ENCODE data around the gene CAMKK1. TPM values are rescaled to one million over a fixed set of nuclear protein-coding genes. Genes with fewer than 3 reads are reported as not detected.

The CAMKK1 gene
- total and polyA plus RNA-seq, 9 of the 15 experiments (the other 6 are each of a cell fraction or from before 2014, with no cell fraction given), result 0.34 to 7.5 (median 4.9) TPM

- Histone ChIP-seq H3K27ac (ENCODE audit: extremely low read depth, low read depth, low read length) (no peak overlapping the region), H3K4me2 (ENCODE audit: insufficient read depth, low read length) (no peak overlapping the region), H3K4me1 (replicated peaks in 1 of 2; ENCODE audit: control insufficient read depth in 2 of 2, insufficient read depth in 2 of 2, low read length in 2 of 2) (peaks cover 2 to 8% of the 10 kb centered on the region in 2 experiments; a peak in 4 of 5 replicates), H2AFZ (ENCODE audit: low read depth, low read length) (no peak overlapping the region), H3K36me3 (ENCODE audit: control insufficient read depth, insufficient read depth, low read length) (peaks cover 51% of the 10 kb centered on the region), H3K9me3 (replicated peaks; ENCODE audit: control insufficient read depth, insufficient read depth, low read depth, low read length) (no peaks in the 10 kb centered on the region), H4K20me1 (replicated peaks; ENCODE audit: control insufficient read depth, insufficient read depth, low read length) (no peaks in the 10 kb centered on the region), H3K4me3 (no peak overlapping the region), H3K79me2 (ENCODE audit: control insufficient read depth, insufficient read depth, low read length) (peaks cover 29% of the 10 kb centered on the region), H3K9me1 (ENCODE audit: control insufficient read depth, insufficient read depth, low read length) (no peaks in the 10 kb centered on the region), H3K9ac (ENCODE audit: insufficient read depth in 1 of 2, low read depth in 2 of 2, low read length in 2 of 2) (no peak overlapping the region; a peak in 1 of 4 replicates), H3K27me3 (ENCODE audit: control insufficient read depth in 2 of 2, insufficient read depth in 2 of 2, low read length in 2 of 2) (no peaks in the 10 kb centered on the region)
- DNase-seq (ENCODE audit: extremely low read depth in 1 of 4, low spot score in 3 of 4) (peak; percentile 20 to 64 (median 40)), ATAC-seq (peak; percentile 71), FAIRE-seq (peak; percentile 85)
- POLR2A ChIA-PET, result interaction anchor here (0.6 to 1.4 kb wide), 3 partner anchors 9 to 70 kb away, joined by 3 to 5 read pairs (median 5); no protein-coding TSS in a partner anchor
- CTCF ChIA-PET (ENCODE audit: low intra/inter-chr PET ratio), result interaction anchor here (0.8 kb wide), 1 partner anchor 106 kb away, joined by 3 read pairs; no protein-coding TSS in a partner anchor
- 3% methylated on average over 3 of the region's 3 CpGs for WGBS (ENCODE audit: insufficient coverage, low coverage, missing lambda C conversion rate)
- TF ChIP-seq RAD21 (CRISPR knock-in tag; conservative IDR thresholded peaks at IDR 0.05 in 1 of 2, IDR thresholded peaks at IDR 0.05 in 1 of 2) (peak; percentile 22 to 46; a peak in 3 of 4 replicates), ARID3B (CRISPR knock-in tag; IDR thresholded peaks at IDR 0.05; ENCODE audit: borderline replicate concordance) (no peak), CTCF (IDR thresholded peaks at IDR 0.05 in 2 of 3, conservative IDR thresholded peaks at IDR 0.05 in 1 of 3; ENCODE audit: insufficient read depth in 2 of 3, low read depth in 1 of 3, low read length in 3 of 3) (peak; percentile 63 to 74 (median 68)), REST (IDR thresholded peaks at IDR 0.05; ENCODE audit: borderline replicate concordance) (peak; percentile 25; the same call in 1 of the 2 replicates), REST (CRISPR knock-in tag; IDR thresholded peaks at IDR 0.05; ENCODE audit: low read depth) (no peak), HLTF (IDR thresholded peaks at IDR 0.05) (no peak), NR2F6 (CRISPR knock-in tag; IDR thresholded peaks at IDR 0.05) (no peak), RB1 (IDR thresholded peaks at IDR 0.05; ENCODE audit: low read depth) (0 out of 2 replicates have a peak, but pooled peaks have one; percentile 26), SMC3 (conservative IDR thresholded peaks at IDR 0.05; ENCODE audit: insufficient read depth, low read depth, low read length) (0 out of 2 replicates have a peak, but pooled peaks have one; percentile 34)
- intact Hi-C loops (cut with micrococcal nuclease), result loop anchor here (10.0 kb wide), 3 partner anchors 61 to 231 kb away; no protein-coding TSS in a partner anchor
- in situ Hi-C loops (cut with MboI), result no loop called here
- no TSS peak for BruUV-seq (replicated peaks)
Observed at GRCh38 chr17:3843935-3844516, 48.8 kb downstream of the CAMKK1 start.
